Measurements from ENCODE around the gene LEP. TPM values are rescaled to one million over a fixed set of nuclear protein-coding genes. Genes with fewer than 3 reads are reported as not detected.
A peak's percentile ranks its signal among the peaks of the same experiment; 100 is the strongest.

Gene LEP
- total and polyA plus RNA-seq, 9 of the 15 experiments (the other 6 are each of a cell fraction or from before 2014, with no cell fraction given): not detected

GRCh38 chr7:128236924-128237586 is 4.0 kb upstream of the LEP start (continued):
- TF ChIP-seq E2F5 (CRISPR knock-in tag; IDR thresholded peaks at IDR 0.05) (no peak), E2F4 (CRISPR knock-in tag; IDR thresholded peaks at IDR 0.05; ENCODE audit: low read depth) (no peak), TBP (optimal IDR thresholded peaks at IDR 0.05; ENCODE audit: low read depth, low read length) (no peak), CREB5 (CRISPR knock-in tag; IDR thresholded peaks at IDR 0.05) (peak; percentile 75; the same call in 1 of the 2 replicates), NFIC (IDR thresholded peaks at IDR 0.05) (no peak), SRSF7 (optimal IDR thresholded peaks at IDR 0.05; ENCODE audit: low read depth, low read length) (no peak), ETS2 (tag; IDR thresholded peaks at IDR 0.05; ENCODE audit: borderline replicate concordance, poor library complexity, severe bottlenecking) (no peak), L3MBTL2 (IDR thresholded peaks at IDR 0.05) (peak; percentile 81), NFIX (CRISPR knock-in tag; IDR thresholded peaks at IDR 0.05; ENCODE audit: low read depth) (peak; percentile 30; the same call in 1 of the 2 replicates), SETDB1 (IDR thresholded peaks at IDR 0.05; ENCODE audit: low read length) (no peak), ZNF695 (CRISPR knock-in tag; IDR thresholded peaks at IDR 0.05) (0 out of 2 replicates have a peak, but pooled peaks have one; percentile 40), ATF3 (IDR thresholded peaks at IDR 0.05) (peak; percentile 49), ATF3 (CRISPR knock-in tag; conservative IDR thresholded peaks at IDR 0.05) (peak; percentile 71; the same call in 1 of the 2 replicates), NRF1 (conservative IDR thresholded peaks at IDR 0.05 in 1 of 2, IDR thresholded peaks at IDR 0.05 in 1 of 2) (peak in 1 of 2 experiments; percentile 41; a peak in 2 of 4 replicates), NKRF (IDR thresholded peaks at IDR 0.05; ENCODE audit: borderline replicate concordance) (no peak), ZNF143 (CRISPR knock-in tag; IDR thresholded peaks at IDR 0.05) (no peak), ZC3H11A (IDR thresholded peaks at IDR 0.05; ENCODE audit: low read depth, low read length) (no peak), JUNB (CRISPR knock-in tag; conservative IDR thresholded peaks at IDR 0.05) (no peak), ZKSCAN1 (IDR thresholded peaks at IDR 0.05; ENCODE audit: low read depth, low read length) (no peak), KLF1 (tag; IDR thresholded peaks at IDR 0.05) (peak; percentile 76), RBM14 (IDR thresholded peaks at IDR 0.05; ENCODE audit: borderline replicate concordance, insufficient read depth, low read depth, low read length) (no peak)
